Measurements from ENCODE around the gene PRKCE. TPM values are rescaled to one million over a fixed set of nuclear protein-coding genes. Genes with fewer than 3 reads are reported as not detected.
A peak's percentile ranks its signal among the peaks of the same experiment; 100 is the strongest.

Gene PRKCE
- total and polyA plus RNA-seq, 2 donors (not counting 1 experiment from before 2014, with no cell fraction given), result 23.6 to 271 TPM

GRCh38 chr2:45607701-45608100 is 43.8 kb upstream of the PRKCE start:
- WGBS (ENCODE audit: insufficient coverage), result no CpG with 5 or more reads among the region's 1 CpG
- Histone ChIP-seq H3K79me2 (ENCODE audit: control insufficient read depth, insufficient read depth, low read length) (peaks cover 57% of the 10 kb centered on the region), H3K9me3 (ENCODE audit: control extremely low read depth in 1 of 3, control insufficient read depth in 2 of 3, insufficient read depth in 1 of 3, low read length in 2 of 3) (no peaks in the 10 kb centered on the region), H3K27me3 (replicated peaks in 1 of 4; ENCODE audit: control extremely low read depth in 1 of 4, control insufficient read depth in 3 of 4, insufficient read depth in 4 of 4, low read length in 3 of 4) (no peaks in the 10 kb centered on the region), H2AFZ (ENCODE audit: insufficient read depth, low read depth, low read length, poor library complexity, severe bottlenecking) (no peak overlapping the region), H3K4me3 (ENCODE audit: control extremely low read depth in 1 of 5, extremely low read depth in 1 of 5, insufficient read depth in 1 of 5, low read depth in 2 of 5, low read length in 4 of 5) (no peak overlapping the region), H3K4me2 (replicated peaks; ENCODE audit: low read depth, low read length, poor library complexity, severe bottlenecking) (no peak overlapping the region), H3K9ac (ENCODE audit: low read length) (no peak overlapping the region), H4K20me1 (ENCODE audit: control insufficient read depth, insufficient read depth, low read length, poor library complexity, severe bottlenecking) (peaks cover 5% of the 10 kb centered on the region), H3K4me1 (ENCODE audit: control insufficient read depth in 2 of 2, insufficient read depth in 2 of 2, low read length in 2 of 2) (peaks cover 19 to 21% of the 10 kb centered on the region in 2 donors), H3K36me3 (replicated peaks in 1 of 2; ENCODE audit: control extremely low read depth in 1 of 2, control insufficient read depth in 1 of 2, extremely low read depth in 1 of 2, insufficient read depth in 2 of 2, low read length in 1 of 2) (peaks cover 5 to 17% of the 10 kb centered on the region in 2 experiments), H3K27ac (ENCODE audit: low read length in 2 of 2) (no peak overlapping the region)
- Mint-ChIP-seq H3K4me1 (peaks cover 35% of the 10 kb centered on the region), H3K9me3 (ENCODE audit: insufficient read depth) (no peaks in the 10 kb centered on the region), H3K27me3 (no peaks in the 10 kb centered on the region), H3K4me3 (no peak overlapping the region), H3K27ac (no peak overlapping the region)
- TF ChIP-seq CTCF (IDR thresholded peaks at IDR 0.05), result no peak
- no peak for TF ChIP-seq EZH2 (IDR thresholded peaks at IDR 0.05; ENCODE audit: borderline replicate concordance, insufficient read depth, low read depth, low read length, poor library complexity, severe bottlenecking)
- ATAC-seq (ENCODE audit: low read depth) (no peak), DNase-seq (no peak)
- intact Hi-C loops (cut with micrococcal nuclease), result no loop called here
- CTCF ChIA-PET, result no interaction called here
- POLR2A ChIA-PET, result no interaction called here

- H3K4me3 Mint-ChIP-seq, result peak overlapping the region; percentile 95
- Histone ChIP-seq H3K4me2 (replicated peaks; ENCODE audit: low read depth, low read length, poor library complexity, severe bottlenecking) (peak overlapping the region; percentile 80), H3K27me3 (replicated peaks in 1 of 4; ENCODE audit: control extremely low read depth in 1 of 4, control insufficient read depth in 3 of 4, insufficient read depth in 4 of 4, low read length in 3 of 4) (no peaks in the 10 kb centered on the region), H3K79me2 (ENCODE audit: control insufficient read depth, insufficient read depth, low read length) (peaks cover 46% of the 10 kb centered on the region), H3K4me1 (ENCODE audit: control insufficient read depth in 2 of 2, insufficient read depth in 2 of 2, low read length in 2 of 2) (peaks cover 13 to 16% of the 10 kb centered on the region in 2 donors), H2AFZ (ENCODE audit: insufficient read depth, low read depth, low read length, poor library complexity, severe bottlenecking) (peak overlapping the region; percentile 90), H3K27ac (ENCODE audit: low read length in 2 of 2) (peak overlapping the region; percentile 90 to 93), H3K36me3 (replicated peaks in 1 of 2; ENCODE audit: control extremely low read depth in 1 of 2, control insufficient read depth in 1 of 2, extremely low read depth in 1 of 2, insufficient read depth in 2 of 2, low read length in 1 of 2) (no peaks in the 10 kb centered on the region), H3K9me3 (ENCODE audit: control extremely low read depth in 1 of 3, control insufficient read depth in 2 of 3, insufficient read depth in 1 of 3, low read length in 2 of 3) (no peaks in the 10 kb centered on the region), H4K20me1 (ENCODE audit: control insufficient read depth, insufficient read depth, low read length, poor library complexity, severe bottlenecking) (peaks cover 5% of the 10 kb centered on the region), H3K9ac (ENCODE audit: low read length) (peak overlapping the region; percentile 85), H3K4me3 (ENCODE audit: control extremely low read depth in 1 of 5, extremely low read depth in 1 of 5, insufficient read depth in 1 of 5, low read depth in 2 of 5, low read length in 4 of 5) (peak overlapping the region; percentile 73 to 96 (median 88))
- TF ChIP-seq CTCF (IDR thresholded peaks at IDR 0.05) (no peak), EZH2 (IDR thresholded peaks at IDR 0.05; ENCODE audit: borderline replicate concordance, insufficient read depth, low read depth, low read length, poor library complexity, severe bottlenecking) (no peak)
- 0% methylated on average over 15 of the region's 23 CpGs for WGBS (ENCODE audit: insufficient coverage)
- CTCF ChIA-PET, result interaction anchor here (0.7 to 1.2 kb wide), 3 partner anchors 25 to 43 kb away, joined by 3 to 4 read pairs (median 3); no protein-coding TSS in a partner anchor
- H3K27me3 Mint-ChIP-seq, result no peaks in the 10 kb centered on the region
- ATAC-seq (ENCODE audit: low read depth) (peak; percentile 44), DNase-seq (peak; percentile 72)
- intact Hi-C loops (cut with micrococcal nuclease), result loop anchor here (1.0 to 2.0 kb wide), 4 partner anchors 41 to 1442 kb away; partner anchors contain the start of genes PPM1B and PRKCE
- H3K9me3 Mint-ChIP-seq (ENCODE audit: insufficient read depth), result no peaks in the 10 kb centered on the region
- H3K4me1 Mint-ChIP-seq, result peaks cover 26% of the 10 kb centered on the region
- H3K27ac Mint-ChIP-seq, result peak overlapping the region; percentile 93
- POLR2A ChIA-PET, result interaction anchor here (0.6 kb wide), 1 partner anchor 261 kb away, joined by 5 read pairs; no protein-coding TSS in a partner anchor
These were observed 41.0 kb upstream of the PRKCE start for GRCh38 chr2:45610281-45611019.
